CD4-positive, alpha-beta T cell treated with Interleukin-10 for 1 hour (primary cell): ENCODE results near the gene GALNT18.

Experiments
- DNase-seq: peaks from one replicate; pipeline ENCODE4 v3.0.0-alpha.2; 2020

The GALNT18 gene

GRCh38 chr11:11425806-11426205 lies 196.0 kb downstream of the GALNT18 start:
- DNase-seq, result no peak

DNA sequence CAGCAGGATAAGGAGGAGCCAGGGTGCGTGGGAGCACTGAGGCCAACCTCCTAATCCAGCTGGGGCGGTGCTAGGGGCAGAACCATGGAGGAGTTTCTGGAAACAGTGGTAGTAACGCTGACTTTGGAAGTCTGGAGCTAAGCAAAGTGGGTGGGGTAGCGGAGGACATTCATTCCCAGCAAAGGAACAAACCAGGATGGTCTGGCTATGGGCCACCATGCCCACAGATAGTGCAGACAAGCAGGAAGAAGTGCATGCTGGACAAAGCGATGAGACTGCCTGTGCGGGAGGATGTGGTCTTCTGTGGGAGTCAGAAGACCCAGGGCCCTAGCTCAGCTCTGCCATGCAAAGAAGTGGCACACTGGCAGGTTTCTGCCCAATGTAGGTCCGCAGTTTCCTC lies 197.1 kb downstream of the GALNT18 start:
- DNase-seq, result no peak

- DNase-seq, result no peak
Measured at GRCh38 chr11:11422411-11423128, 199.2 kb downstream of the GALNT18 start.

GRCh38 chr11:11421509-11421908 lies 200.3 kb downstream of the GALNT18 start:
- no peak for DNase-seq

DNA sequence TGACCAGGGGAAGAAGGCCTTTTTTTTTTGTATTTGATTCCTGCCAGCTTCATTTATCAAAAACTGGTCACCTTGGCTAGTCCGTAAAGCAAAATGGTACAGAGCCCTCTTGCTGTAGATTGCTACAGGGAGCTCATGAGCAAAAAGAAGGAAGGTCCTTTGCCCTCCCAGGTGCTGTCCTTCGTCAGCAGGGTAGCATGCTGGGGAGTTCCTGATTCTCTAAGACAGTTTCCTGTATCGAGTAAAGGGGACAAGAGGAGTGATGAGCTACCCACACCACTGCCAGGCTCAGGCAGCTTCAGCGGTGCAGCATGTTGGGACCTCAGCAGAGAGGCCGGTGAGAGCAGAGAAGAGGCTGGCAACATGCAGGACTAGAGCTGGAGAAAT lies 200.9 kb downstream of the GALNT18 start:
- no peak for DNase-seq

DNA sequence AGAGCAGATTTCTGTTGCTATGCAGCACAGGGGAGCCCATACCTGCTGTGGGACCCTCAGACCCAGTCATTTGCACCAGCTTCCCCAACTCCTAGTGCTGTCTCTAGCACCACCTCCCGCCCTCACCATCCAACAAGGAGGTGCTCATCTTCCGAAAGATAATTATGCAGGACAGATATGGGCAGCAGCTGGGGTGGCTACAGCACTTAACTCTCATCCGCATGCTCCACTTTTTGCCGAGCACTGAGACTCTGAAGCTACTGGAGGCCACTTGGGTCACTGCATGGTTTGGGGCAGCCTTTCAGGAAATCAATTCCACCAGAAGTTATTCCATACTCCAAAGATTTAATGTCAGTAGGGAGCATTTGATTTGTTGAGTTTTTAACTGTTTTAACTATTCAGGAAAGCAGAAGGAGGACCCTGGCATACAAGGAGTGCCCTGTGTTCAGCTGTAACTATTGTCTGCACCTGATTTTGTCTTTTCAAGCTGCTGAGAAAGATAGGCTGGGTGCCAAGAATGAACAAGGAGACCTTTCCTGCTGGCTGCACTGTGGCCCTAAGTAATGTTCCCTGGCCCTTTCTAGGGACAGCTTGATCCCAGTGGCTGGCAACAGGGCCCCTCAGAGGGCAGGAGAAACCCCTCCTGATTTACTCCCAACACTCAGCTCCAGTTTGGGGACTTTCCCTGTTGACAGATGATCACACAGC lies 201.5 kb downstream of the GALNT18 start:
- DNase-seq, result no peak

DNA sequence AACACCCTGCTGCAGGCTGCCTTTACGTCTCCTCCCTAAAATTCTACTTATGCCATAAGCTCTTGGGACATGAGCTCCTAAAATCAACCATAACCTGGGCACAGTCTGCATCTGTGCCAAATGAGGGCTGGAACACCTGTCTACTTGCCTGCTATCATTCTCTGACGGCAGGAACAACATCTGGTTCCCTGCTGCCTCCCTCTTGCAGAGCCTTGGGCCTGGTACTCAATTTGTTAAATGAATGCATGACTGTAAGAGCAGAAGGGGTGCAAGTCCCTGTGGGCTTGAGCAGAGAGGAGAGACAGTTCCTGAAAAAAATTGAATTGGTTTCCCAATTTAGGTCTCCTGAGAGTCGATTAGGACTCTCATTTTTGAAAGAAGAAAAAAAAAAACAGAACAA lies 202.1 kb downstream of the GALNT18 start:
- DNase-seq, result no peak

DNA sequence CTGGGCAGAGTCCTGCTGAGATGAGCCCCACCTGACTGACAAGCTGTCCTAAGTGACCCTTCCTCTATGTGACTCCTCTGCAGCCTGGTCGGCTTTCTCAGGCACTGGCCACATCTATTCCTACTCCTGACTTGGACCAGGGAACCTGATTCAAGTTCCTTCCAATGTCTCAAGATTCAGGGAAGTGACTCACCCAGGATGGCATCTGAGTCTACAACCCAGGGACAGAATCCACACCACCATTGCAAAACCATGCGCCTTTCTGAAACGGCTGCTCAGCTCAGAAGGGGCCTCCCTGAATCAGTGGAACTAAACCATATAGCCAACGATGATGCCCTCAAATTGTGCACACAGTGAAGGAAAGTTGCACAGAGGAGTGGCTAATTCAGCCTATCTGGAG lies 204.9 kb downstream of the GALNT18 start:
- no peak for DNase-seq

GRCh38 chr11:11416502-11416901 lies 205.3 kb downstream of the GALNT18 start:
- DNase-seq, result peak; percentile 12

- no peak for DNase-seq
Measured at GRCh38 chr11:11415901-11416300, 205.9 kb downstream of the GALNT18 start.

- no peak for DNase-seq
Measured at GRCh38 chr11:11414996-11415395, 206.8 kb downstream of the GALNT18 start.

- no peak for DNase-seq
Measured at GRCh38 chr11:11413776-11414175, 208.0 kb downstream of the GALNT18 start.

GRCh38 chr11:11411401-11411985 lies 210.3 kb downstream of the GALNT18 start:
- no peak for DNase-seq

DNA sequence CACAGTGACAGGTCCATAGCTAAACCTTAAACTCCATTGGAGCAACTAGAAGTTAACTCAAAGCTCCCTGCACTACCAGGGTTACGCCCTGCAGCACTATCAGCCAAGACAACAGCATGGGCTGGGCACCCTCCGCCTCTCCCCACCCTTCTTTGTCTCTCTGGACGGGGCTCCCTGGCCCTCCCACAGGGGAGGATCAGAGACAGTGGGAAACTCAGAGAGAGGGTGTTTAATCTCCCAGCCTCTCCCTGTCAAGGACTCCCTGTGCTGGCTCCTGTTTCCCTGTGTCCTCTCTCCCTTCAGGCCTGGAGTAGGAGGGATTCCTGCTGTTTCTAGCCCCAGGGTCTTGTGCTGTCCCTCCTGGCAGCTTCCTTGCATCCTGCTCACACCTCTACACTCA lies 211.9 kb downstream of the GALNT18 start:
- no peak for DNase-seq

GRCh38 chr11:11409224-11409623 lies 212.6 kb downstream of the GALNT18 start:
- DNase-seq, result no peak

DNA sequence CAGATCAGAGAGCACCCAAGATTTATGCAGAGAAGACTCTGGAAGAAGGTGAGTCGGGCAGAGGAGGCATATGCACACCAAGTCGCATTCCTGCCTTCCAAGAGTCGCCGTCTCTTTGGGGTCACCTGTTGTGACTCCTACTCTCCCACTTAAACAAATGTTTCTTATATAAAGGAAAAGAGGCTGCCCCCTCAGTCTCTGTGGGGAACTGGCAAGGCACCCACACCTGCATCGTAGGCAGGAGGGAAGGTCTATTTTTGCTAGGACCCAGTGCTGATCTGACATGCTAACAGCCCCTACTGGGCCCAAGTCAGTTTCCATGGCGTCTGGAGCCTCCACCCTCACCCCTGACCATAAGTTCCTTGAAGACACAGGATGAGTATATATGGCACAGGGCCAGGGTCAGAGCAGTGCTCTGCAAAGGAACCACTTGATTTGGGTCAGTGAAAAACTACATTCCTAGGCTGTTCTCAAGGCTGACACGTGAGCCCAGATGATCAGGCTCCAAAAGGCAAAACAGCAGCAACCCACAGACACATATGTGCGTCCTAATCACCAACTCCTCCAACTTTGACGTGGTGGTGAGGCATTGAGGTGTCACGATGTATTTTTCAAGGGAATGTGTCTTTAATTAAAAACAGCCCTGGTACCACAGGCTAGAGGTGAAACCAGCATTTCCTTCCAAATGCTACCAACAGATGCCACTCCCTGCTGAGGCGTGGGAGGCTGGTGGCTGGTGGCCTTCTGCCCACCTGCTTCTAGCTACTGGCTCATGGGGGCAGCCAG lies 213.2 kb downstream of the GALNT18 start:
- no peak for DNase-seq

DNA sequence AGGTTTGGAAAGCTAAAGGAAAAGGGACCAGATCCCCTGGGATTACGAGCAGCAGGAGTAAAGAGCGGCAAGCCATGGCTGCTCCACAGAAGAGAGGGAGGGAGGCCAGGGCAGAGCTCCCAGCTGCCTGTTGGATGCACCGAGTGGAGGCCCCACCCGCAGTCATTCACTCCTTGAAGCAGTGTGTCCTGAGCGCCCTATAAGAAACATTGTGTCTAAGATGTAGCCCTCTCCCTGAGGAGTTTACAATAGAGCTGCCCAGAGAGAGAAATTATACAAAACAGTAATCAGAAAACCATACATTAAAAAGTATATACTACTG lies 214.1 kb downstream of the GALNT18 start:
- DNase-seq, result no peak

GRCh38 chr11:11407065-11407762 lies 214.6 kb downstream of the GALNT18 start:
- no peak for DNase-seq

- no peak for DNase-seq
Measured at GRCh38 chr11:11406652-11407051, 215.2 kb downstream of the GALNT18 start.

GRCh38 chr11:11403763-11404725 lies 217.8 kb downstream of the GALNT18 start:
- no peak for DNase-seq

GRCh38 chr11:11401960-11402535 lies 219.8 kb downstream of the GALNT18 start:
- DNase-seq, result no peak
